ENCODE measurements around the gene PAF1. TPM values are rescaled to one million over a fixed set of nuclear protein-coding genes. Genes with fewer than 3 reads are reported as not detected.

PAF1 gene
- polyA plus RNA-seq, 2 of the 4 experiments (the other 2 are of a cell fraction), result 103 to 110 TPM

DNA sequence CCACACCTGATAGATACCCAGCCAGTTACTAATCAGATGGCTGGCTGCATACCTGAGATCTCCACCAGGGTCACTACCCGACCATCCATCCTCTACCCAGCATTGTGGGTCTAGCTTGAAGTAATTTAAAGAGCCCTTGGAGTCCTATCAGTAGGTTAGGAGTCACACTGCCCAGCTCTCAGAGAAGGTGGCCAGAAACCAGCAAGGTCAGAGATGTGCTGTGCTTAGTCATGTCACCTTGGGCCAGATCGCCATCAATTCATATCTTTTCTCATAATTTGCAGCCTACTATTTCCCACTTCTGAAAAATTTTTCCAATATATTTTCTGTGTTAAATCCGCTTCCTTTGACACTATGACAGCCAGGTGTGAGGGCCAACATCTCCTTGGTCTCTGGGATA is 34.8 kb downstream of the PAF1 start:
- Histone ChIP-seq H3K4me2 (no peak overlapping the region), H3K9me3 (no peaks in the 10 kb centered on the region), H3K4me3 (no peak overlapping the region), H3K4me1 (no peaks in the 10 kb centered on the region), H3K27ac (no peak overlapping the region)
- DNase-seq (ENCODE audit: low read depth in 1 of 2, low spot score in 1 of 2) (no peak), FAIRE-seq (no peak), ATAC-seq (peak in 1 of 2 experiments; percentile 16; a peak in 2 of 6 replicates)
- POLR2A ChIA-PET, result no interaction called here
- CTCF ChIA-PET, result interaction anchor here (0.6 to 5.2 kb wide), 13 partner anchors 9 to 380 kb away, joined by 3 to 31 read pairs (median 7); partner anchors contain the start of genes PLEKHG2 and SAMD4B
- WGBS (ENCODE audit: missing lambda C conversion rate), result 85% methylated on average over 3 of the region's 3 CpGs
- TF ChIP-seq RARB (CRISPR knock-in tag; IDR thresholded peaks at IDR 0.05), result no peak
- TF ChIP-seq JUN (IDR thresholded peaks at IDR 0.05), result no peak
- no peak for TF ChIP-seq RCOR1 (IDR thresholded peaks at IDR 0.05; ENCODE audit: low read depth, low read length)
- no peak for TF ChIP-seq RAD21 (conservative IDR thresholded peaks at IDR 0.05 in 1 of 2, IDR thresholded peaks at IDR 0.05 in 1 of 2)
- TF ChIP-seq BHLHE40 (IDR thresholded peaks at IDR 0.05; ENCODE audit: low read depth, low read length), result no peak
- TF ChIP-seq HOXA7 (CRISPR knock-in tag; IDR thresholded peaks at IDR 0.05), result no peak
- TF ChIP-seq NPAS2 (CRISPR knock-in tag; IDR thresholded peaks at IDR 0.05; ENCODE audit: borderline replicate concordance), result no peak
- TF ChIP-seq PHF8 (IDR thresholded peaks at IDR 0.05; ENCODE audit: borderline replicate concordance, low read depth), result no peak
- no peak for TF ChIP-seq CEBPB (IDR thresholded peaks at IDR 0.05)
- no peak for TF ChIP-seq EHMT2 (IDR thresholded peaks at IDR 0.05; ENCODE audit: low read depth)

DNA sequence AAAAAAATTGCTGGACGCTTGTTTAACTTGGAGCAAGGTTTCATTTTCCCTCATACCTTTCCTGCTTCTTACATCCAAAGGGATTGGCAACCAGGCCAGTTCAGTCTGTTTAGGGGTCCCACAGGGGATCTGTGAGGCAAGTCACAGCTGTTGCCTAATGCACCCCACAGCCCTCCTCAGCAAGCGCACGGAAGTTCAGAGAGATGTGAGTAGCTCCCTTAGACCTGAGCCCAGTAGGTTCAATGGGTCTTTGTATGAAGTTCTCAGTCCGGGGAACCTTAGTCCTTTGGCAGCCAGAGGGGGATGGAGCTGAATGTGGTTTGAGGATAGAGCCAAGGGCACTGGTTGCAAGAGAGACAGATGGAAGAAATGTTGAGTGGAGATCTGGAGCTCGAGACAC is 35.7 kb downstream of the PAF1 start:
- no peak overlapping the region for H3K4me2 ChIP-seq
- WGBS (ENCODE audit: missing lambda C conversion rate), result 91% methylated on average over 5 of the region's 5 CpGs
- ChIA-PET CTCF (interaction anchor here (0.6 to 5.2 kb wide), 13 partner anchors 12 to 425 kb away, joined by 3 to 31 read pairs (median 5); partner anchors contain the start of genes MED29, MRPS12, PAF1 and PLEKHG2), POLR2A (interaction anchor here (1.2 kb wide), 1 partner anchor 36 kb away, joined by 4 read pairs; the partner anchor contains the start of genes MED29 and PAF1)
- DNase-seq (ENCODE audit: low read depth in 1 of 2, low spot score in 1 of 2) (no peak), FAIRE-seq (no peak), ATAC-seq (no peak)
- no peaks in the 10 kb centered on the region for H3K4me1 ChIP-seq
- TF ChIP-seq MAZ (IDR thresholded peaks at IDR 0.05; ENCODE audit: borderline replicate concordance, low read depth, low read length) (no peak), HOXB5 (CRISPR knock-in tag; IDR thresholded peaks at IDR 0.05) (no peak), CBX2 (IDR thresholded peaks at IDR 0.05; ENCODE audit: borderline replicate concordance, low read depth) (no peak), CBX8 (IDR thresholded peaks at IDR 0.05) (no peak), BHLHE40 (IDR thresholded peaks at IDR 0.05; ENCODE audit: low read depth, low read length) (no peak), EP300 (IDR thresholded peaks at IDR 0.05) (no peak), HDAC2 (IDR thresholded peaks at IDR 0.05) (no peak)
- TF ChIP-seq, protein P1, sequence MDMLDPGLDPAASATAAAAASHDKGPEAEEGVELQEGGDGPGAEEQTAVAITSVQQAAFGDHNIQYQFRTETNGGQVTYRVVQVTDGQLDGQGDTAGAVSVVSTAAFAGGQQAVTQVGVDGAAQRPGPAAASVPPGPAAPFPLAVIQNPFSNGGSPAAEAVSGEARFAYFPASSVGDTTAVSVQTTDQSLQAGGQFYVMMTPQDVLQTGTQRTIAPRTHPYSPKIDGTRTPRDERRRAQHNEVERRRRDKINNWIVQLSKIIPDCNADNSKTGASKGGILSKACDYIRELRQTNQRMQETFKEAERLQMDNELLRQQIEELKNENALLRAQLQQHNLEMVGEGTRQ (IDR thresholded peaks at IDR 0.05), result no peak
- no peaks in the 10 kb centered on the region for H3K9me3 ChIP-seq
- H3K27ac ChIP-seq, result no peak overlapping the region
- no peak overlapping the region for H3K4me3 ChIP-seq

DNA sequence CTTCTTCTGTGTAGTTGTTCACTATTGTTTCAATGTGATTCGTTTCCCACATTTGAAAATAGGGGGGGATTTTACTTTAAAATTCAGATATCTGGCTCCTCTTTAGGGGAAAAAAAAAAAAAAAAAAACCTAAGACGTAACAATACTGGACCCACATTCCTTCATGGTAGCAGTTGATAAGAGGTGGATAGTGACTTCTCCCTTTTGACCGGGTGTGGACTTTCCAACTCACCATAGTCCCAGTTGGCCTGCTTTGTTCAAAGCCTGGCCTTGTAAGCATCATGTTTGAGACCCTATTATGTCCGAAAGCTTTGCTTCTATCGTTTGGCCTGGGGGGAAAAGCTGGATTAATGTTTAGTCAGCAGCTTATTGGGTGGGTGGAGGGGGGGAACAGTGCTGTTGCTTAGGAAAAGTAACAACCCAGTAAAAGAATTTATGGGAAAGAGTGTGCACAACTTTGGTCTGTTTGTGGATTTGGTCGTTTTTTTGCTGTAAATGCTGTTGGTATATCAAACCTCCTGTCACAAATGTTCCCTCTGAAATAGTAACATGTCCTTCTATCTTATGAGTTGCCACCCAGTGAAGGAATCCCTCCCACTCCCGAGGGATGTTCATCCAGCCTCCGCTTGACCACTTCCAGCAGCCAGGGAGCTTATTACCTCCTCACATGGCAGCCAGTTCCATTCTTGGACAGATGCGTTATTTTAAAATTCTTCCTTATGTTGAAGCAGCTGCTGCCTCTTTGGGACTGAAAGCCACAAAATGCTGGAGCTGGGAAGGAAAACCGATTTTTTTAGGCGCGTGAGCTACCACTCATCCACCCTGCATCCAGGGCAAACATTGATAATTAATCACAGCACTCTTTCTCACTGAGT is 38.3 kb downstream of the PAF1 start:
- Histone ChIP-seq H3K4me3 (no peak overlapping the region), H3K4me2 (no peak overlapping the region), H3K9me3 (no peaks in the 10 kb centered on the region), H3K4me1 (peaks cover under 1% of the 10 kb centered on the region; the same call in 1 of the 3 replicates), H3K27ac (no peak overlapping the region)
- WGBS (ENCODE audit: missing lambda C conversion rate), result 84% methylated on average over 12 of the region's 12 CpGs
- ATAC-seq, result no peak
- peak; percentile 51 for FAIRE-seq
- ChIA-PET CTCF (interaction anchor here (0.8 to 5.2 kb wide), 11 partner anchors 9 to 301 kb away, joined by 3 to 31 read pairs (median 4); partner anchors contain the start of genes PLEKHG2 and SAMD4B), POLR2A (interaction anchor here (0.6 kb wide), 1 partner anchor 11 kb away, joined by 3 read pairs; the partner anchor contains the start of gene SAMD4B)
- DNase-seq (ENCODE audit: low read depth in 1 of 2, low spot score in 1 of 2), result no peak
- TF ChIP-seq, protein P2, sequence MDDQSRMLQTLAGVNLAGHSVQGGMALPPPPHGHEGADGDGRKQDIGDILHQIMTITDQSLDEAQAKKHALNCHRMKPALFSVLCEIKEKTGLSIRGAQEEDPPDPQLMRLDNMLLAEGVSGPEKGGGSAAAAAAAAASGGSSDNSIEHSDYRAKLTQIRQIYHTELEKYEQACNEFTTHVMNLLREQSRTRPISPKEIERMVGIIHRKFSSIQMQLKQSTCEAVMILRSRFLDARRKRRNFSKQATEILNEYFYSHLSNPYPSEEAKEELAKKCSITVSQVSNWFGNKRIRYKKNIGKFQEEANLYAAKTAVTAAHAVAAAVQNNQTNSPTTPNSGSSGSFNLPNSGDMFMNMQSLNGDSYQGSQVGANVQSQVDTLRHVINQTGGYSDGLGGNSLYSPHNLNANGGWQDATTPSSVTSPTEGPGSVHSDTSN (IDR thresholded peaks at IDR 0.05), result no peak
- peak; percentile 66 for TF ChIP-seq MAFK (IDR thresholded peaks at IDR 0.05; ENCODE audit: partially characterized antibody)
